IPS-18c (cell line): ENCODE measurements around the gene POLN.

Experiments used
- H3K4me3 ChIP-seq: 2 replicates; pipeline ENCODE4 v1.7.0; 2013; ENCODE audit warnings: low read depth, mild to moderate bottlenecking, low read length, moderate library complexity; ENCODE audit not compliant: insufficient read depth
- H3K9me3 ChIP-seq: one replicate; pipeline ENCODE4 v1.6.1; 2013; ENCODE audit warnings: mild to moderate bottlenecking, low read length, moderate library complexity; ENCODE audit not compliant: control insufficient read depth, insufficient read depth

POLN gene

GRCh38 chr4:2067446-2068197 is 174.3 kb downstream of the POLN start:
- Histone ChIP-seq H3K9me3 (no peaks in the 10 kb centered on the region), H3K4me3 (no peak overlapping the region)

- H3K4me3 ChIP-seq = no peak overlapping the region
- H3K9me3 ChIP-seq = no peaks in the 10 kb centered on the region
These were observed 175.1 kb downstream of the POLN start for GRCh38 chr4:2066571-2067445.

- Histone ChIP-seq H3K9me3 (no peaks in the 10 kb centered on the region), H3K4me3 (no peak overlapping the region)
These were observed 175.8 kb downstream of the POLN start for GRCh38 chr4:2066011-2066551.

- Histone ChIP-seq H3K9me3 (no peaks in the 10 kb centered on the region), H3K4me3 (no peak overlapping the region)
These were observed 176.6 kb downstream of the POLN start for GRCh38 chr4:2065106-2065930.

GRCh38 chr4:2064276-2064991 is 177.5 kb downstream of the POLN start:
- Histone ChIP-seq H3K9me3 (no peaks in the 10 kb centered on the region), H3K4me3 (no peak overlapping the region)

- H3K9me3 ChIP-seq = no peaks in the 10 kb centered on the region
- H3K4me3 ChIP-seq = no peak overlapping the region
These were observed 178.2 kb downstream of the POLN start for GRCh38 chr4:2063557-2064275.

- Histone ChIP-seq H3K4me3 (no peak overlapping the region), H3K9me3 (no peaks in the 10 kb centered on the region)
These were observed 179.0 kb downstream of the POLN start for GRCh38 chr4:2062808-2063524.

GRCh38 chr4:2062168-2062807 is 179.6 kb downstream of the POLN start:
- H3K4me3 ChIP-seq = no peak overlapping the region

GRCh38 chr4:2061186-2062131 is 180.5 kb downstream of the POLN start:
- H3K9me3 ChIP-seq = no peaks in the 10 kb centered on the region

More at GRCh38 chr4:2062168-2062807, 179.6 kb downstream of the POLN start:
- H3K9me3 ChIP-seq = no peaks in the 10 kb centered on the region

GRCh38 chr4:2060611-2061185 is 181.2 kb downstream of the POLN start:
- H3K4me3 ChIP-seq = peak overlapping the region; percentile 46
- H3K9me3 ChIP-seq = no peaks in the 10 kb centered on the region

More at GRCh38 chr4:2061186-2062131, 180.5 kb downstream of the POLN start:
- H3K4me3 ChIP-seq = peak overlapping the region; percentile 46; the same call in 1 of the 2 replicates

- Histone ChIP-seq H3K9me3 (no peaks in the 10 kb centered on the region), H3K4me3 (no peak overlapping the region; the same call in 1 of the 2 replicates)
These were observed 182.0 kb downstream of the POLN start for GRCh38 chr4:2059726-2060602.

- Histone ChIP-seq H3K4me3 (peak within 1 kb of the TSS; percentile 49; the same call in 1 of the 2 replicates), H3K9me3 (no peaks in the 10 kb centered on the region)
These were observed 182.7 kb downstream of the POLN start, which contains the start of gene NAT8L for GRCh38 chr4:2059046-2059725. NAT8L (plus strand) TSS chr4:2059327; CDS start chr4:2059512, 185 bp downstream.
